Omental fat pad (tissue), 4 donors: ENCODE data around the gene LIFR. TPM values are rescaled to one million over a fixed set of nuclear protein-coding genes. Genes with fewer than 3 reads are reported as not detected.

ENCODE experiments used
- ATAC-seq: fragments of 150-250 bp; one replicate; pipeline ENCODE4 v1.9.1; 2016; ENCODE audit warnings: mild to moderate bottlenecking, moderate library complexity; ENCODE audit not compliant: low FRiP score
- DNase-seq: peaks from one replicate; pipeline ENCODE4 v3.0.0-alpha.2; 2019; ENCODE audit warnings: low spot score
- CTCF ChIP-seq, 3 donors: fragments of 450-650 bp; IDR thresholded peaks; one replicate each; pipeline ENCODE4 v1.5.1; 2016 to 2017; ENCODE audit warnings: antibody characterized with exemption in 3 of 3, mild to moderate bottlenecking in 3 of 3, moderate library complexity in 2 of 3
- total RNA-seq, 4 donors: library from RNA; depleted of rRNA; stranded (reverse); fragments of >200 nt; gene quantifications; one replicate each; pipeline ENCODE4 v1.1.0, GENCODE V29; 2016

The LIFR gene
- total RNA-seq, 4 donors from 2014 or later, result 95.9 to 388 (median 126) TPM

GRCh38 chr5:38538161-38538560 lies 18.3 kb downstream of the LIFR start:
- TF ChIP-seq CTCF (IDR thresholded peaks at IDR 0.05), result no peak
- DNase-seq (no peak), ATAC-seq (no peak)

GRCh38 chr5:38537505-38537904 lies 18.9 kb downstream of the LIFR start:
- TF ChIP-seq CTCF (IDR thresholded peaks at IDR 0.05), result no peak
- no peak for ATAC-seq
- DNase-seq, result no peak

GRCh38 chr5:38536968-38537367 lies 19.5 kb downstream of the LIFR start:
- TF ChIP-seq CTCF (IDR thresholded peaks at IDR 0.05), result no peak
- DNase-seq, result no peak
- ATAC-seq, result no peak

- no peak for TF ChIP-seq CTCF (IDR thresholded peaks at IDR 0.05)
- DNase-seq, result no peak
Observed at GRCh38 chr5:38535845-38536244, 20.6 kb downstream of the LIFR start.

GRCh38 chr5:38535248-38535750 lies 21.1 kb downstream of the LIFR start:
- TF ChIP-seq CTCF (IDR thresholded peaks at IDR 0.05), result no peak
- DNase-seq, result no peak
- no peak for ATAC-seq

More at GRCh38 chr5:38535845-38536244, 20.6 kb downstream of the LIFR start:
- ATAC-seq, result no peak

GRCh38 chr5:38534156-38534453 lies 22.3 kb downstream of the LIFR start:
- ATAC-seq (no peak), DNase-seq (no peak)
- TF ChIP-seq CTCF (IDR thresholded peaks at IDR 0.05), result no peak

GRCh38 chr5:38533286-38534155 lies 22.9 kb downstream of the LIFR start:
- no peak for ATAC-seq
- no peak for TF ChIP-seq CTCF (IDR thresholded peaks at IDR 0.05)
- no peak for DNase-seq
